ENCODE data around the gene CMYA5. TPM values are rescaled to one million over a fixed set of nuclear protein-coding genes. Genes with fewer than 3 reads are reported as not detected.

The CMYA5 gene
- total and polyA plus RNA-seq, 9 of the 15 experiments (the other 6 are each of a cell fraction or from before 2014, with no cell fraction given): 0.18 to 1.1 (median 0.32) TPM

- WGBS (ENCODE audit: insufficient coverage, low coverage, missing lambda C conversion rate): 44% methylated on average over 3 of the region's 3 CpGs
- TF ChIP-seq ZNF561 (CRISPR knock-in tag; conservative IDR thresholded peaks at IDR 0.05) (no peak), NFRKB (IDR thresholded peaks at IDR 0.05; ENCODE audit: low read depth) (peak; percentile 51; the same call in 1 of the 2 replicates), ZNF589 (CRISPR knock-in tag; IDR thresholded peaks at IDR 0.05; ENCODE audit: low read depth) (0 out of 2 replicates have a peak, but pooled peaks have one; percentile 39), HNRNPL (IDR thresholded peaks at IDR 0.05; ENCODE audit: low read depth, low read length) (no peak), MBD1 (CRISPR knock-in tag; IDR thresholded peaks at IDR 0.05) (no peak), TFE3 (CRISPR knock-in tag; IDR thresholded peaks at IDR 0.05) (peak; percentile 86), FOSL1 (tag; conservative IDR thresholded peaks at IDR 0.05) (peak; percentile 60), NFXL1 (CRISPR knock-in tag; IDR thresholded peaks at IDR 0.05) (0 out of 2 replicates have a peak, but pooled peaks have one; percentile 48), SMAD2 (IDR thresholded peaks at IDR 0.05; ENCODE audit: low read depth, low read length) (no peak), RAD51 (IDR thresholded peaks at IDR 0.05; ENCODE audit: borderline replicate concordance, low read depth) (peak; percentile 66), TOE1 (IDR thresholded peaks at IDR 0.05; ENCODE audit: borderline replicate concordance) (0 out of 2 replicates have a peak, but pooled peaks have one; percentile 48), TOE1 (CRISPR knock-in tag; IDR thresholded peaks at IDR 0.05; ENCODE audit: borderline replicate concordance, low read depth) (no peak), ADNP (tag; IDR thresholded peaks at IDR 0.05) (no peak), ZNF175 (CRISPR knock-in tag; IDR thresholded peaks at IDR 0.05; ENCODE audit: low read depth) (0 out of 2 replicates have a peak, but pooled peaks have one; percentile 13)
- TF ChIP-seq, protein P1, sequence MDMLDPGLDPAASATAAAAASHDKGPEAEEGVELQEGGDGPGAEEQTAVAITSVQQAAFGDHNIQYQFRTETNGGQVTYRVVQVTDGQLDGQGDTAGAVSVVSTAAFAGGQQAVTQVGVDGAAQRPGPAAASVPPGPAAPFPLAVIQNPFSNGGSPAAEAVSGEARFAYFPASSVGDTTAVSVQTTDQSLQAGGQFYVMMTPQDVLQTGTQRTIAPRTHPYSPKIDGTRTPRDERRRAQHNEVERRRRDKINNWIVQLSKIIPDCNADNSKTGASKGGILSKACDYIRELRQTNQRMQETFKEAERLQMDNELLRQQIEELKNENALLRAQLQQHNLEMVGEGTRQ (CRISPR knock-in tag; IDR thresholded peaks at IDR 0.05): peak; percentile 26; the same call in 1 of the 2 replicates
- TF ChIP-seq, protein P2, sequence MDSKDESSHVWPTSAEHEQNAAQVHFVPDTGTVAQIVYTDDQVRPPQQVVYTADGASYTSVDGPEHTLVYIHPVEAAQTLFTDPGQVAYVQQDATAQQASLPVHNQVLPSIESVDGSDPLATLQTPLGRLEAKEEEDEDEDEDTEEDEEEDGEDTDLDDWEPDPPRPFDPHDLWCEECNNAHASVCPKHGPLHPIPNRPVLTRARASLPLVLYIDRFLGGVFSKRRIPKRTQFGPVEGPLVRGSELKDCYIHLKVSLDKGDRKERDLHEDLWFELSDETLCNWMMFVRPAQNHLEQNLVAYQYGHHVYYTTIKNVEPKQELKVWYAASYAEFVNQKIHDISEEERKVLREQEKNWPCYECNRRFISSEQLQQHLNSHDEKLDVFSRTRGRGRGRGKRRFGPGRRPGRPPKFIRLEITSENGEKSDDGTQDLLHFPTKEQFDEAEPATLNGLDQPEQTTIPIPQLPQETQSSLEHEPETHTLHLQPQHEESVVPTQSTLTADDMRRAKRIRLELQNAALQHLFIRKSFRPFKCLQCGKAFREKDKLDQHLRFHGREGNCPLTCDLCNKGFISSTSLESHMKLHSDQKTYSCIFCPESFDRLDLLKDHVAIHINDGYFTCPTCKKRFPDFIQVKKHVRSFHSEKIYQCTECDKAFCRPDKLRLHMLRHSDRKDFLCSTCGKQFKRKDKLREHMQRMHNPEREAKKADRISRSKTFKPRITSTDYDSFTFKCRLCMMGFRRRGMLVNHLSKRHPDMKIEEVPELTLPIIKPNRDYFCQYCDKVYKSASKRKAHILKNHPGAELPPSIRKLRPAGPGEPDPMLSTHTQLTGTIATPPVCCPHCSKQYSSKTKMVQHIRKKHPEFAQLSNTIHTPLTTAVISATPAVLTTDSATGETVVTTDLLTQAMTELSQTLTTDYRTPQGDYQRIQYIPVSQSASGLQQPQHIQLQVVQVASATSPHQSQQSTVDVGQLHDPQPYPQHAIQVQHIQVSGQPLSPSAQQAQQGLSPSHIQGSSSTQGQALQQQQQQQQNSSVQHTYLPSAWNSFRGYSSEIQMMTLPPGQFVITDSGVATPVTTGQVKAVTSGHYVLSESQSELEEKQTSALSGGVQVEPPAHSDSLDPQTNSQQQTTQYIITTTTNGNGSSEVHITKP (IDR thresholded peaks at IDR 0.05; ENCODE audit: partially characterized antibody): no peak
- in situ Hi-C loops (cut with MboI) (no loop called here), intact Hi-C loops (cut with micrococcal nuclease) (no loop called here)
- Histone ChIP-seq H3K79me2 (ENCODE audit: control insufficient read depth, insufficient read depth, low read length) (no peaks in the 10 kb centered on the region), H3K4me3 (no peak overlapping the region), H3K27me3 (ENCODE audit: control insufficient read depth in 2 of 2, insufficient read depth in 2 of 2, low read length in 2 of 2) (peaks cover 23 to 40% of the 10 kb centered on the region in 2 experiments), H2AFZ (ENCODE audit: low read depth, low read length) (no peak overlapping the region), H3K9ac (ENCODE audit: insufficient read depth in 1 of 2, low read depth in 2 of 2, low read length in 2 of 2) (no peak overlapping the region), H3K9me1 (ENCODE audit: control insufficient read depth, insufficient read depth, low read length) (no peaks in the 10 kb centered on the region), H3K9me3 (replicated peaks; ENCODE audit: control insufficient read depth, insufficient read depth, low read depth, low read length) (no peaks in the 10 kb centered on the region), H3K4me2 (ENCODE audit: insufficient read depth, low read length) (no peak overlapping the region), H4K20me1 (replicated peaks; ENCODE audit: control insufficient read depth, insufficient read depth, low read length) (no peaks in the 10 kb centered on the region), H3K27ac (ENCODE audit: extremely low read depth, low read depth, low read length) (peak overlapping the region; percentile 12; the same call in 1 of the 3 replicates), H3K36me3 (ENCODE audit: control insufficient read depth, insufficient read depth, low read length) (no peaks in the 10 kb centered on the region), H3K4me1 (replicated peaks in 1 of 2; ENCODE audit: control insufficient read depth in 2 of 2, insufficient read depth in 2 of 2, low read length in 2 of 2) (peaks cover 0 to 16% of the 10 kb centered on the region in 2 experiments; a peak in 2 of 5 replicates)
- FAIRE-seq (peak; percentile 19), ATAC-seq (no peak), DNase-seq (ENCODE audit: extremely low read depth in 1 of 4, low spot score in 3 of 4) (no peak)
- CTCF ChIA-PET (ENCODE audit: low intra/inter-chr PET ratio): no interaction called here
- POLR2A ChIA-PET: no interaction called here
- no TSS peak for BruUV-seq (replicated peaks)
Observed at GRCh38 chr5:79846198-79846521, 156.5 kb downstream of the CMYA5 start.

All from K562 (cell line).